Endothelial cell of umbilical vein (primary cell): ENCODE data around the gene SPTLC2. TPM values are rescaled to one million over a fixed set of nuclear protein-coding genes. Genes with fewer than 3 reads are reported as not detected.
A peak's percentile ranks its signal among the peaks of the same experiment; 100 is the strongest.

Experiments
- BruUV-seq: library from RNA; stranded (reverse); fragments of 400-500 nt; replicated peaks from 2 replicates; lab custom pipeline; 2021; lab: Mats Ljungman, UMichigan
- CTCF ChIA-PET: fragments of 300-600, 350-600 bp; sonication (Branson Sonifier 250); formaldehyde crosslinking; loops from one replicate; lab custom pipeline; 2021; ENCODE audit warnings: antibody characterized with exemption, inconsistent platforms; lab: Charles Lee
- POLR2A ChIA-PET: fragments of 300-600, 350-600 bp; sonication (Branson Sonifier 250); formaldehyde crosslinking; loops from one replicate; lab custom pipeline; 2021; ENCODE audit warnings: antibody characterized with exemption, inconsistent platforms; lab: Charles Lee
- DNase-seq: peaks from one replicate; pipeline ENCODE4 v3.0.0-alpha.2; 2011; ENCODE audit warnings: low read depth, low spot score
- FAIRE-seq: peaks from 2 replicates; lab custom pipeline; 2011; peaks lifted over from hg19 to GRCh38; lab: Jason Lieb, UNC
- H2AFZ ChIP-seq: 2 replicates; pipeline ENCODE4 v1.6.0; 2012; ENCODE audit warnings: low read depth, low read length, control low read depth, inconsistent platforms
- H3K27ac ChIP-seq: 2 replicates; pipeline ENCODE4 v1.5.1; 2011; ENCODE audit warnings: low read depth, mild to moderate bottlenecking, control low read depth, low read length, moderate library complexity; ENCODE audit not compliant: insufficient read depth
- H3K27me3 ChIP-seq, 2 experiments: 2 replicates each; pipeline versions ENCODE4 v1.6.0 to v1.6.1; 2011; ENCODE audit warnings: low read length in 2 of 2, mixed read lengths in 1 of 2; ENCODE audit not compliant: control insufficient read depth in 2 of 2, insufficient read depth in 2 of 2
- H3K36me3 ChIP-seq, 2 experiments: 2 replicates in 1 of 2; 3 replicates in 1 of 2; pipeline ENCODE4 v1.5.1; 2011; ENCODE audit warnings: low read length in 2 of 2, mild to moderate bottlenecking in 1 of 2, moderate library complexity in 1 of 2; ENCODE audit not compliant: control insufficient read depth in 2 of 2, insufficient read depth in 2 of 2; ENCODE audit errors: extremely low read depth in 1 of 2
- H3K4me1 ChIP-seq: 3 replicates; pipeline ENCODE4 v1.5.1; 2011; ENCODE audit warnings: mild to moderate bottlenecking, low read length; ENCODE audit not compliant: control insufficient read depth, insufficient read depth; ENCODE audit errors: extremely low read depth
- H3K4me2 ChIP-seq: 2 replicates; pipeline ENCODE4 v1.6.1; 2011; ENCODE audit warnings: low read length, control low read depth, mixed read lengths; ENCODE audit not compliant: insufficient read depth
- H3K4me3 ChIP-seq, 3 experiments: fragments of 200-600 bp in 1 of 3; sonication (generic), shearing (Covaris generic) in 1 of 3; replicated peaks in 1 of 3; 2 replicates each; pipeline ENCODE4 v1.5.1; 2011 to 2016; ENCODE audit warnings: control low read depth in 3 of 3, low read length in 3 of 3, mild to moderate bottlenecking in 2 of 3, inconsistent platforms in 1 of 3, low read depth in 1 of 3, moderate library complexity in 1 of 3; ENCODE audit not compliant: insufficient read depth in 1 of 3
- H3K79me2 ChIP-seq: 2 replicates; pipeline ENCODE4 v1.6.0; 2012; ENCODE audit warnings: low read length, inconsistent platforms; ENCODE audit not compliant: control insufficient read depth, insufficient read depth
- H3K9ac ChIP-seq: replicated peaks from 2 replicates; pipeline ENCODE3; 2011; ENCODE audit warnings: low read length, control low read depth; ENCODE audit not compliant: insufficient read depth; ENCODE audit errors: extremely low read depth
- H3K9me1 ChIP-seq: replicated peaks from 3 replicates; pipeline ENCODE4 v1.6.0; 2011; ENCODE audit warnings: mild to moderate bottlenecking, low read length; ENCODE audit not compliant: control insufficient read depth, insufficient read depth; ENCODE audit errors: extremely low read depth
- H3K9me3 ChIP-seq: replicated peaks from 2 replicates; pipeline ENCODE4 v1.5.1; 2012; ENCODE audit warnings: low read length, inconsistent platforms; ENCODE audit not compliant: control insufficient read depth, insufficient read depth
- H4K20me1 ChIP-seq: replicated peaks from 2 replicates; pipeline ENCODE3; 2011; ENCODE audit warnings: mild to moderate bottlenecking, low read length; ENCODE audit not compliant: control insufficient read depth, insufficient read depth; ENCODE audit errors: extremely low read depth
- FOS ChIP-seq: IDR thresholded peaks from 2 replicates; pipeline ENCODE4 v1.6.1; 2011; ENCODE audit warnings: mild to moderate bottlenecking, low read length, moderate library complexity, borderline replicate concordance; ENCODE audit not compliant: insufficient read depth
- GATA2 ChIP-seq: IDR thresholded peaks from 2 replicates; pipeline ENCODE4 v1.7.0; 2011; ENCODE audit warnings: low read depth, mild to moderate bottlenecking, moderate library complexity, mixed read lengths, low read length; ENCODE audit not compliant: insufficient read length, insufficient read depth
- JUN ChIP-seq: IDR thresholded peaks from 2 replicates; pipeline ENCODE4 v1.6.1; 2011; ENCODE audit warnings: borderline replicate concordance, low read depth; ENCODE audit not compliant: insufficient read length, insufficient read depth
- MYC ChIP-seq: IDR thresholded peaks from one replicate; pipeline ENCODE4 v1.6.1; 2011; ENCODE audit warnings: mild to moderate bottlenecking, low read depth, low read length
- POLR2AphosphoS5 ChIP-seq: IDR thresholded peaks from 2 replicates; pipeline ENCODE4 v1.6.1; 2012; ENCODE audit warnings: low read depth, mild to moderate bottlenecking, control low read depth, low read length, moderate library complexity; ENCODE audit not compliant: insufficient read depth
- dilution Hi-C: fragments of 300-500 bp; cut with MboI; formaldehyde crosslinking; loops from one replicate; pipeline ENCODE4 v1.15.0; 2019; ENCODE audit warnings: low sequenced_read_pairs; ENCODE audit not compliant: extremely low pct_ligation_motif_present
- intact Hi-C: fragments of 100-400 bp; cut with micrococcal nuclease; formaldehyde crosslinking; loops from one replicate; pipeline ENCODE4 v1.10.0; 2022
- polyA plus RNA-seq, 4 experiments: library from polyadenylated mRNA; depleted of rRNA in 3 of 4; stranded (reverse) in 3 of 4; unstranded in 1 of 4; fragments of >200 nt; gene quantifications; 2 replicates each; pipeline versions ENCODE4 v1.2.1 to v1.2.3, GENCODE V29; 2011 to 2012; ENCODE audit warnings: missing spikeins in 1 of 4
- total RNA-seq: library from RNA; stranded (reverse); gene quantifications from 2 replicates; pipeline ENCODE4 v1.2.3, GENCODE V29; 2021

The SPTLC2 gene
- total and polyA plus RNA-seq, 2 donors (not counting 3 experiments of a cell fraction or from before 2014, with no cell fraction given): 19.1 to 71.3 TPM

- H3K4me3 ChIP-seq: no peak overlapping the region
- intact Hi-C loops: loop anchor here (5.0 to 10.0 kb wide), 4 partner anchors 105 to 938 kb away; partner anchors contain the start of genes AHSA1, SNW1 and VIPAS39
- BruUV-seq: no TSS peak
- H3K9ac ChIP-seq: no peak overlapping the region
- no peak overlapping the region for H3K27ac ChIP-seq
- FAIRE-seq (peak; percentile 83), DNase-seq (peak; percentile 13)
- H3K9me3 ChIP-seq: no peaks in the 10 kb centered on the region
- H3K36me3 ChIP-seq: no peaks in the 10 kb centered on the region
- no peaks in the 10 kb centered on the region for H4K20me1 ChIP-seq
- H3K4me1 ChIP-seq: peaks cover 7% of the 10 kb centered on the region
- no peaks in the 10 kb centered on the region for H3K27me3 ChIP-seq
- dilution Hi-C loops: no loop called here
- ChIA-PET CTCF (interaction anchor here (1.0 to 5.2 kb wide), 3 partner anchors 10 to 909 kb away, joined by 3 to 36 read pairs (median 4); no protein-coding TSS in a partner anchor), POLR2A (no interaction called here)
- TF ChIP-seq POLR2AphosphoS5 (peak; percentile 29), JUN (peak; percentile 31), FOS (peak; percentile 32), MYC (no peak)
- H3K4me2 ChIP-seq: peak overlapping the region; percentile 21
- no peaks in the 10 kb centered on the region for H3K79me2 ChIP-seq
- no peaks in the 10 kb centered on the region for H3K9me1 ChIP-seq
- H2AFZ ChIP-seq: peak overlapping the region; percentile 47
Measured at GRCh38 chr14:77657280-77657679, 40.8 kb upstream of the SPTLC2 start.

GRCh38 chr14:77654001-77654441, 37.6 kb upstream of the SPTLC2 start:
- H3K4me3 ChIP-seq: no peak overlapping the region
- H3K4me2 ChIP-seq: no peak overlapping the region
- DNase-seq: no peak
- H3K9ac ChIP-seq: no peak overlapping the region
- TF ChIP-seq GATA2: no peak
- no peak for TF ChIP-seq POLR2AphosphoS5
- TF ChIP-seq MYC: no peak
- TF ChIP-seq FOS: no peak
- no peaks in the 10 kb centered on the region for H3K9me1 ChIP-seq
- BruUV-seq: no TSS peak
- H3K36me3 ChIP-seq: no peaks in the 10 kb centered on the region
- FAIRE-seq: no peak
- ChIA-PET CTCF (interaction anchor here (0.6 to 1.7 kb wide), 4 partner anchors 47 to 912 kb away, joined by 3 to 17 read pairs (median 6); partner anchors contain the start of genes ADCK1, ALKBH1 and SLIRP), POLR2A (no interaction called here)
- intact Hi-C loops: loop anchor here (2.0 to 10.0 kb wide), 3 partner anchors 147 to 941 kb away; partner anchors contain the start of gene ADCK1
- dilution Hi-C loops: no loop called here
- H3K27me3 ChIP-seq: no peaks in the 10 kb centered on the region
- H4K20me1 ChIP-seq: no peaks in the 10 kb centered on the region
- no peaks in the 10 kb centered on the region for H3K79me2 ChIP-seq
- peaks cover 7% of the 10 kb centered on the region for H3K4me1 ChIP-seq
- H3K27ac ChIP-seq: no peak overlapping the region
- H2AFZ ChIP-seq: peak overlapping the region; percentile 25
- H3K9me3 ChIP-seq: no peaks in the 10 kb centered on the region
